ENCODE measurements around the gene MRPL22.

DNA sequence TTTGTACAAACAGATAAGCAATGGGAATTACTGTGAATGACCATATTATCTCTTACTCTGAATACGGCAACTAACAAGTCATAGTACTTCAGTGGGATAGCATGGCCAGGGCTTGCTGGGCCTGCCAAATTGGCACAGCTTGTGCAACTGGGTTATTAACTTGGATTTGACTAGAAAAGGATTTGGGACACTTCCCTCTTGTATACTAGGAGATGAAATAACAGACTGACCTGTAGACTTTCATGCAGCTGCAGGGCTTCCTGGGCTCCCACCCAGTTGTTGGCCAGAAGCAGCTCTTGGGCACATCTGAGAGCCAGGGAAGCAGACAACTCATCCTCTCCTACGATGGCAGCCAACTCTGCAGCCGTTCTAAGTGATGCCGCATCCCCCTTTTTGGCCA, 42.7 kb upstream of the MRPL22 start:
- TF ChIP-seq EZH2 (IDR thresholded peaks at IDR 0.05; ENCODE audit: insufficient read depth, poor library complexity, severe bottlenecking) (no peak), EZH2phosphoT487 (IDR thresholded peaks at IDR 0.05; ENCODE audit: insufficient read depth, low read depth) (no peak)

All from GM23248 (cell line).